Liver (tissue), 9 donors: Measurements from ENCODE around the gene RTN4R. TPM values are rescaled to one million over a fixed set of nuclear protein-coding genes. Genes with fewer than 3 reads are reported as not detected.
A peak's percentile ranks its signal among the peaks of the same experiment; 100 is the strongest.
"Not testable (repeated sequence)": the region's sequence is repeated elsewhere in the genome, so short reads cannot be mapped to it uniquely, and the experiment has no call there.

ENCODE experiments used
- DNase-seq: peaks from one replicate; pipeline ENCODE4 v3.0.0-alpha.2; 2017; ENCODE audit warnings: low spot score
- H3K27ac ChIP-seq, 2 donors: one replicate each; pipeline ENCODE4 v1.7.0; 2013; ENCODE audit warnings: inconsistent platforms in 2 of 2, low read length in 2 of 2, control low read depth in 1 of 2, low read depth in 1 of 2, mild to moderate bottlenecking in 1 of 2
- H3K27me3 ChIP-seq, 4 donors: one replicate each; pipeline versions ENCODE4 v1.6.1 to v1.7.0; 2013; ENCODE audit warnings: low read length in 3 of 4, inconsistent platforms in 1 of 4, mild to moderate bottlenecking in 1 of 4, moderate library complexity in 1 of 4; ENCODE audit not compliant: control insufficient read depth in 4 of 4, insufficient read depth in 4 of 4
- H3K36me3 ChIP-seq, 4 donors: one replicate each; pipeline versions ENCODE4 v1.6.1 to v1.7.0; 2013; ENCODE audit warnings: low read length in 3 of 4, mild to moderate bottlenecking in 3 of 4, low read depth in 1 of 4, moderate library complexity in 1 of 4; ENCODE audit not compliant: control insufficient read depth in 4 of 4, insufficient read depth in 3 of 4
- H3K4me1 ChIP-seq, 4 donors: one replicate each; pipeline versions ENCODE4 v1.6.1 to v1.7.0; 2013; ENCODE audit warnings: low read length in 3 of 4, mild to moderate bottlenecking in 3 of 4, moderate library complexity in 1 of 4; ENCODE audit not compliant: control insufficient read depth in 4 of 4, insufficient read depth in 4 of 4
- H3K4me3 ChIP-seq, 3 donors: one replicate each; pipeline versions ENCODE4 v1.6.1 to v1.7.0; 2013; ENCODE audit warnings: low read length in 3 of 3, control low read depth in 1 of 3, low read depth in 1 of 3, mild to moderate bottlenecking in 1 of 3
- H3K9ac ChIP-seq, 2 donors: one replicate each; pipeline ENCODE4 v1.7.0; 2013; ENCODE audit warnings: low read length in 2 of 2, mild to moderate bottlenecking in 2 of 2, moderate library complexity in 2 of 2, control low read depth in 1 of 2, low read depth in 1 of 2
- H3K9me3 ChIP-seq, 4 donors: one replicate each; pipeline versions ENCODE4 v1.6.1 to v1.7.0; 2013; ENCODE audit warnings: low read length in 3 of 4; ENCODE audit not compliant: control insufficient read depth in 4 of 4
- CTCF ChIP-seq: fragments of 150-350 bp; IDR thresholded peaks from 2 replicates; pipeline ENCODE4 v1.5.1; 2017; ENCODE audit warnings: improper control_type of control experiment, low read depth, low read length; ENCODE audit not compliant: missing input control
- EGR1 ChIP-seq, 2 donors: IDR thresholded peaks; 2 replicates each; pipeline ENCODE4 v1.6.1; 2016 to 2018; ENCODE audit warnings: antibody characterized with exemption in 2 of 2, low read depth in 2 of 2
- FOXA1 ChIP-seq: IDR thresholded peaks from 2 replicates; pipeline ENCODE4 v1.6.1; 2016; ENCODE audit warnings: antibody characterized with exemption
- FOXA2 ChIP-seq: IDR thresholded peaks from 2 replicates; pipeline ENCODE4 v1.6.1; 2016; ENCODE audit warnings: antibody characterized with exemption
- HNF4A ChIP-seq, 2 donors: conservative IDR thresholded peaks; 2 replicates each; pipeline ENCODE4 v1.6.1; 2016; ENCODE audit warnings: antibody characterized with exemption in 2 of 2, mild to moderate bottlenecking in 2 of 2
- HNF4G ChIP-seq: IDR thresholded peaks from 2 replicates; pipeline ENCODE4 v1.6.1; 2016; ENCODE audit warnings: antibody characterized with exemption
- JUND ChIP-seq, 2 donors: IDR thresholded peaks; 2 replicates each; pipeline ENCODE4 v1.6.1; 2016; ENCODE audit warnings: antibody characterized with exemption in 2 of 2
- MAX ChIP-seq: IDR thresholded peaks from 2 replicates; pipeline ENCODE4 v1.6.1; 2016; ENCODE audit warnings: antibody characterized with exemption
- NR2F2 ChIP-seq: IDR thresholded peaks from 2 replicates; pipeline ENCODE4 v1.6.1; 2016; ENCODE audit warnings: antibody characterized with exemption
- RAD21 ChIP-seq, 2 donors: IDR thresholded peaks; 2 replicates each; pipeline ENCODE4 v1.6.1; 2016; ENCODE audit warnings: antibody characterized with exemption in 2 of 2, mild to moderate bottlenecking in 2 of 2
- RXRA ChIP-seq, 2 donors: IDR thresholded peaks; 2 replicates each; pipeline ENCODE4 v1.6.1; 2017 to 2018; ENCODE audit warnings: antibody characterized with exemption in 2 of 2, mild to moderate bottlenecking in 1 of 2
- TAF1 ChIP-seq: conservative IDR thresholded peaks from 2 replicates; pipeline ENCODE4 v1.6.1; 2016; ENCODE audit warnings: antibody characterized with exemption, mild to moderate bottlenecking
- YY1 ChIP-seq: IDR thresholded peaks from 2 replicates; pipeline ENCODE4 v1.6.1; 2016; ENCODE audit warnings: antibody characterized with exemption, mild to moderate bottlenecking
- WGBS: extraction: QIAGEN DNeasy Blood & Tissue Kit; methylation state at CpG from one replicate; pipeline ENCODE4 v1.1.7; 2013; 5-methylcytosine and 5-hydroxymethylcytosine counted together
- polyA plus RNA-seq, 2 donors: library from polyadenylated mRNA; stranded (reverse) in 1 of 2; unstranded in 1 of 2; fragments of 200-250 nt in 1 of 2; fragments of >200 nt in 1 of 2; fragmentation: Nextera tagmentation in 1 of 2; extraction: Ambion mirVana in 1 of 2; gene quantifications; one replicate each; pipeline versions ENCODE4 v1.2.1 to v1.2.3, GENCODE V29; 2013 to 2015
- total RNA-seq, 2 donors: library from RNA; depleted of rRNA; stranded (reverse); fragments of >200 nt; gene quantifications; one replicate each; pipeline ENCODE4 v1.2.3, GENCODE V29; 2014
- TF ChIP-seq, protein P1 (sequence below): IDR thresholded peaks from 2 replicates; pipeline ENCODE4 v1.6.1; 2016; ENCODE audit warnings: antibody characterized with exemption
- TF ChIP-seq, protein P2 (sequence below): IDR thresholded peaks from 2 replicates; pipeline ENCODE4 v1.6.1; 2016; ENCODE audit warnings: antibody characterized with exemption
- donor health status: healthy.
- donor health status: healthy.
- donor health status: healthy.
- donor health status: healthy.
- donor health status: healthy.

Gene RTN4R
- total and polyA plus RNA-seq, 4 donors = 0.33 to 10.4 (median 1.1) TPM

DNA sequence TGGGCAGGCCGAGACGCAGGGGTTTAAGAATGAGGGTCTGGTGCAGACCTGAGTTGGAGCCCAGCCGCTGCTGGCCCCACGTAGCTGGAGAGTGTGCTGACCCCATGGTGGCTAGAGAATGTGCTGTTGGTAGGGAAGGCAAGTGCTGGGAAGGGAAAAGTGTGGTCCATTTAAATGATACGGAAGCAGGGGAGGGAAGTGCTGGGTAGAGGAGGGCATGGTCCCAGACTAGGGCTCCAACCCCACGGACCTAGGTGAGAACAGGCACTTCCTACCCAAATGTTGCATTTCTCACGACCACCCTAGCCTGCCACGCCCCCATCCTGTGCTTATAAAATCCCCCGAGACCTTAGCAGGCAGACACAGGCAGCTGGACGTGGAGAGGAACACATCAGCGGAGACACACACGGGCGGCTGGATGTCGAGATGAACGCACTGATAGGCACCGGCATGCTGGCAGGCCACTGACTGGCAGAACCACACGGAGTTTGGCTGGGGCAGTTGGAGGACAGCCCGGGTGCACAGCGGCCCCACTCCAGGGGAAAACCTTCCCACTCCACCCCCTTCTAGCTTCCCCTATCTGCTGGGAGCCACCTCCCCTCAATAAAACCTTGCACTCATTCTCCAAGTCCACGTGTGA is 18.8 kb upstream of the RTN4R start:
- peaks cover 12 to 42% (median 25%) of the 10 kb centered on the region in 4 donors for H3K4me1 ChIP-seq
- H3K27me3 ChIP-seq, H3K9me3 ChIP-seq, H3K27ac ChIP-seq, H3K36me3 ChIP-seq, H3K9ac ChIP-seq, H3K4me3 ChIP-seq, DNase-seq: not testable (repeated sequence)
- TF ChIP-seq RXRA (IDR thresholded peaks at IDR 0.05) = peak in 1 of 2 donors; percentile 41
- peak; percentile 23 for TF ChIP-seq YY1
- 44% methylated on average over 19 of the region's 20 CpGs for WGBS

GRCh38 chr22:20286312-20286660 is 18.2 kb upstream of the RTN4R start:
- peaks cover 12 to 42% (median 25%) of the 10 kb centered on the region in 4 donors for H3K4me1 ChIP-seq
- H3K27ac ChIP-seq, H3K9me3 ChIP-seq, H3K27me3 ChIP-seq, H3K36me3 ChIP-seq, H3K4me3 ChIP-seq, DNase-seq, H3K9ac ChIP-seq: not testable (repeated sequence)
- WGBS = 40% methylated on average over 8 of the region's 8 CpGs

DNA sequence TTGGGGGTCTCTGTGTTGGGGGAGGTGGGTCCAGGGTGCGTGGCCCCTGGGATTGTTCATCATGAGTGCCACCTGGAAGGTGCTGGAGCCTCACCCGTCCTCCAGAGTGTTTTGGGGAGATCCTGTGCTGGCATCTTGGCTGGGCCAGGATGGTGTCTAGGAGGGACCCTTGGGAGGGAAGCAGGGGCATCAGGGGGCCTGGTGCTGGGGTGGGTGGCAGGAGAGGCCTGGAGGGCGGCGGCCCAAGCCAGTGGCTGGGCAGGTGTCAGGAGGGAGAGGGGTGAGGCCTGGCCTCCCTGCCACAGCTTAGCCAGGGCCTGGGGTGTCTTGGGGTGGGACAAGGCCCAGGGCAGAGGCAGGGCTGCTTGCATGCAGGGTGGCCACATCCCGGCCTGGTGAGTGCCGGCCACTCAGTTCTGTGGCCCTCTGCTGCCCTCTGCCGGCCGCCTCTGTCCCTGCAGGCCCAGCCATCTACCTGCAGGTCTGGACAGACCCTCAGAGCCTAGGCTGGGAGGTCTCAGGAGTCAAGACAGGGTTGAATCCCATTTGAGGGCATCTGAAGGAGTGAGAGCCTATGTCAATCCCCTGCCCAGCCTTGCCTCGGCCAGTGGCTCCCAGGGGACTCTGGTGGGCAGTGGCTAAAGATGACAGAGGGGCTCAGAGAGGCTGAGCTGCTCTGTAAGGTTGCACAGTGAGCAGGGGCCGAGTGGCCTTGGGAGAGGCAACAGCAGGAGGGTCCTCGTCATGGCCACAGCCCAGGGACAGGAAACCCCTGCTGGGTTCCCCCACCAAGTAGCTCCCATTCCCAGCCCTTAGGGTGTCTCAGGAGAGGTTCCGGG is 17.6 kb upstream of the RTN4R start:
- peak; percentile 91 for TF ChIP-seq CTCF
- TF ChIP-seq RAD21 (IDR thresholded peaks at IDR 0.05) = peak; percentile 77 to 88
- H3K4me3 ChIP-seq, H3K36me3 ChIP-seq, H3K9me3 ChIP-seq, H3K27me3 ChIP-seq, H3K9ac ChIP-seq, H3K27ac ChIP-seq: not testable (repeated sequence)
- 38% methylated on average over 12 of the region's 12 CpGs for WGBS
- H3K4me1 ChIP-seq = peaks cover 11 to 38% (median 25%) of the 10 kb centered on the region in 4 donors
- DNase-seq = peak; percentile 86

- Histone ChIP-seq H3K27me3 (no peaks in the 10 kb centered on the region), H3K27ac (no peak overlapping the region), H3K4me1 (peaks cover 2 to 27% (median 16%) of the 10 kb centered on the region in 4 donors), H3K36me3 (no peaks in the 10 kb centered on the region), H3K9ac (no peak overlapping the region), H3K9me3 (no peaks in the 10 kb centered on the region), H3K4me3 (no peak overlapping the region)
- WGBS = 89% methylated on average over 13 of the region's 13 CpGs
- no peak for DNase-seq
- no peak for TF ChIP-seq JUND (IDR thresholded peaks at IDR 0.05)
- TF ChIP-seq YY1 = no peak
- TF ChIP-seq HNF4A (conservative IDR thresholded peaks at IDR 0.05) = no peak
- no peak for TF ChIP-seq RAD21 (IDR thresholded peaks at IDR 0.05)
- no peak for TF ChIP-seq FOXA2
- TF ChIP-seq MAX = no peak
- TF ChIP-seq CTCF = no peak
- TF ChIP-seq, protein P1, sequence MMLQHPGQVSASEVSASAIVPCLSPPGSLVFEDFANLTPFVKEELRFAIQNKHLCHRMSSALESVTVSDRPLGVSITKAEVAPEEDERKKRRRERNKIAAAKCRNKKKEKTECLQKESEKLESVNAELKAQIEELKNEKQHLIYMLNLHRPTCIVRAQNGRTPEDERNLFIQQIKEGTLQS = no peak
- TF ChIP-seq, protein P2, sequence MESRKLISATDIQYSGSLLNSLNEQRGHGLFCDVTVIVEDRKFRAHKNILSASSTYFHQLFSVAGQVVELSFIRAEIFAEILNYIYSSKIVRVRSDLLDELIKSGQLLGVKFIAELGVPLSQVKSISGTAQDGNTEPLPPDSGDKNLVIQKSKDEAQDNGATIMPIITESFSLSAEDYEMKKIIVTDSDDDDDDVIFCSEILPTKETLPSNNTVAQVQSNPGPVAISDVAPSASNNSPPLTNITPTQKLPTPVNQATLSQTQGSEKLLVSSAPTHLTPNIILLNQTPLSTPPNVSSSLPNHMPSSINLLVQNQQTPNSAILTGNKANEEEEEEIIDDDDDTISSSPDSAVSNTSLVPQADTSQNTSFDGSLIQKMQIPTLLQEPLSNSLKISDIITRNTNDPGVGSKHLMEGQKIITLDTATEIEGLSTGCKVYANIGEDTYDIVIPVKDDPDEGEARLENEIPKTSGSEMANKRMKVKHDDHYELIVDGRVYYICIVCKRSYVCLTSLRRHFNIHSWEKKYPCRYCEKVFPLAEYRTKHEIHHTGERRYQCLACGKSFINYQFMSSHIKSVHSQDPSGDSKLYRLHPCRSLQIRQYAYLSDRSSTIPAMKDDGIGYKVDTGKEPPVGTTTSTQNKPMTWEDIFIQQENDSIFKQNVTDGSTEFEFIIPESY = no peak
- TF ChIP-seq HNF4G = no peak
- TF ChIP-seq FOXA1 = no peak
- TF ChIP-seq RXRA (IDR thresholded peaks at IDR 0.05) = no peak
- TF ChIP-seq EGR1 (IDR thresholded peaks at IDR 0.05; ENCODE audit: low read depth in 2 of 2) = no peak
- TF ChIP-seq NR2F2 = no peak
- no peak for TF ChIP-seq TAF1
Measured at GRCh38 chr22:20284471-20285086, 16.5 kb upstream of the RTN4R start.
